ENCODE results near the gene LIPC. TPM values are rescaled to one million over a fixed set of nuclear protein-coding genes. Genes with fewer than 3 reads are reported as not detected.

The LIPC gene
- total and polyA plus RNA-seq, 2 experiments from 2014 or later: not detected

GRCh38 chr15:58520464-58520863 lies 88.7 kb downstream of the LIPC start:
- no peaks in the 10 kb centered on the region for H3K27me3 Mint-ChIP-seq (ENCODE audit: insufficient read depth, low read depth, poor library complexity)
- H3K36me3 Mint-ChIP-seq (ENCODE audit: low read depth): no peaks in the 10 kb centered on the region
- ATAC-seq (no peak), DNase-seq (ENCODE audit: low spot score) (no peak)
- H4K20me1 ChIP-seq (replicated peaks; ENCODE audit: insufficient read depth): no peaks in the 10 kb centered on the region
- TF ChIP-seq CREB1 (CRISPR knock-in tag; IDR thresholded peaks at IDR 0.05; ENCODE audit: low read depth) (no peak), NANOG (IDR thresholded peaks at IDR 0.05; ENCODE audit: borderline replicate concordance) (no peak), ZNF462 (CRISPR knock-in tag; IDR thresholded peaks at IDR 0.05) (no peak), EZH2phosphoT487 (IDR thresholded peaks at IDR 0.05; ENCODE audit: unreplicated experiment) (no peak), JUNB (IDR thresholded peaks at IDR 0.05; ENCODE audit: unreplicated experiment) (no peak), REST (IDR thresholded peaks at IDR 0.05; ENCODE audit: unreplicated experiment) (no peak), ETS1 (IDR thresholded peaks at IDR 0.05) (no peak), POLR2AphosphoS5 (IDR thresholded peaks at IDR 0.05; ENCODE audit: low read depth) (no peak), EZH2 (IDR thresholded peaks at IDR 0.05; ENCODE audit: low read depth, unreplicated experiment) (no peak), ZNF114 (CRISPR knock-in tag; IDR thresholded peaks at IDR 0.05) (no peak), STAT1 (IDR thresholded peaks at IDR 0.05; ENCODE audit: unreplicated experiment) (no peak), ZNF331 (CRISPR knock-in tag; IDR thresholded peaks at IDR 0.05; ENCODE audit: low read depth) (no peak)
- TF ChIP-seq, protein P1, sequence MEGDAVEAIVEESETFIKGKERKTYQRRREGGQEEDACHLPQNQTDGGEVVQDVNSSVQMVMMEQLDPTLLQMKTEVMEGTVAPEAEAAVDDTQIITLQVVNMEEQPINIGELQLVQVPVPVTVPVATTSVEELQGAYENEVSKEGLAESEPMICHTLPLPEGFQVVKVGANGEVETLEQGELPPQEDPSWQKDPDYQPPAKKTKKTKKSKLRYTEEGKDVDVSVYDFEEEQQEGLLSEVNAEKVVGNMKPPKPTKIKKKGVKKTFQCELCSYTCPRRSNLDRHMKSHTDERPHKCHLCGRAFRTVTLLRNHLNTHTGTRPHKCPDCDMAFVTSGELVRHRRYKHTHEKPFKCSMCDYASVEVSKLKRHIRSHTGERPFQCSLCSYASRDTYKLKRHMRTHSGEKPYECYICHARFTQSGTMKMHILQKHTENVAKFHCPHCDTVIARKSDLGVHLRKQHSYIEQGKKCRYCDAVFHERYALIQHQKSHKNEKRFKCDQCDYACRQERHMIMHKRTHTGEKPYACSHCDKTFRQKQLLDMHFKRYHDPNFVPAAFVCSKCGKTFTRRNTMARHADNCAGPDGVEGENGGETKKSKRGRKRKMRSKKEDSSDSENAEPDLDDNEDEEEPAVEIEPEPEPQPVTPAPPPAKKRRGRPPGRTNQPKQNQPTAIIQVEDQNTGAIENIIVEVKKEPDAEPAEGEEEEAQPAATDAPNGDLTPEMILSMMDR (conservative IDR thresholded peaks at IDR 0.05; ENCODE audit: low read depth in 2 of 2): no peak
- no peaks in the 10 kb centered on the region for H3F3A ChIP-seq (replicated peaks; ENCODE audit: low read depth)
- H3K27ac Mint-ChIP-seq: no peak overlapping the region
- H3K27ac ChIP-seq (ENCODE audit: low read depth): no peak overlapping the region
- H3K9me3 Mint-ChIP-seq: no peaks in the 10 kb centered on the region; the same call in 1 of the 3 replicates
- no peaks in the 10 kb centered on the region for H3K79me2 ChIP-seq (replicated peaks; ENCODE audit: insufficient read depth)
- H3K9me2 ChIP-seq (ENCODE audit: insufficient read depth): no peaks in the 10 kb centered on the region
- H3K4me1 Mint-ChIP-seq: peaks cover 16% of the 10 kb centered on the region
- H3K36me3 ChIP-seq (ENCODE audit: insufficient read depth): no peaks in the 10 kb centered on the region
- no peak overlapping the region for H3K4me2 ChIP-seq
- peak overlapping the region; percentile 84 for H2AFZ ChIP-seq
- no peak overlapping the region for H3K4me3 ChIP-seq
- no peaks in the 10 kb centered on the region for H3K27me3 ChIP-seq (ENCODE audit: insufficient read depth)
- no peak overlapping the region for H3K4me3 Mint-ChIP-seq
- H3K4me1 ChIP-seq (ENCODE audit: insufficient read depth): peaks cover 7% of the 10 kb centered on the region
